ENCODE results near the gene RNF223. TPM values are rescaled to one million over a fixed set of nuclear protein-coding genes. Genes with fewer than 3 reads are reported as not detected.

The RNF223 gene
- total RNA-seq, 1 experiment from 2014 or later: 6.3 TPM

GRCh38 chr1:1122981-1123480, 48.9 kb upstream of the RNF223 start:
- Histone ChIP-seq H3K9me2 (ENCODE audit: insufficient read depth) (no peaks in the 10 kb centered on the region), H3K27me3 (ENCODE audit: insufficient read depth, low read length) (no peaks in the 10 kb centered on the region), H3K9ac (ENCODE audit: low read length) (no peak overlapping the region), H3K36me3 (ENCODE audit: control insufficient read depth in 1 of 2, insufficient read depth in 2 of 2, low read length in 2 of 2) (no peaks in the 10 kb centered on the region), H3K9me3 (ENCODE audit: control insufficient read depth in 1 of 2, insufficient read depth in 1 of 2, low read depth in 1 of 2, low read length in 2 of 2) (peaks cover 0 to 7% of the 10 kb centered on the region in 2 experiments; a peak in 1 of 4 replicates), H3K4me2 (ENCODE audit: low read length) (no peak overlapping the region), H4K20me1 (ENCODE audit: insufficient read depth) (no peaks in the 10 kb centered on the region), H3K4me1 (ENCODE audit: control insufficient read depth in 1 of 2, insufficient read depth in 2 of 2, low read length in 2 of 2) (peaks cover 2 to 10% of the 10 kb centered on the region in 2 experiments; a peak in 3 of 4 replicates), H3K4me3 (replicated peaks in 1 of 2; ENCODE audit: low read depth in 1 of 2, low read length in 2 of 2) (no peak overlapping the region), H3K79me2 (ENCODE audit: insufficient read depth, low read length) (no peaks in the 10 kb centered on the region), H2AFZ (ENCODE audit: low read depth, low read length, poor library complexity, severe bottlenecking) (no peak overlapping the region), H3K27ac (ENCODE audit: low read depth, low read length) (no peak overlapping the region)
- intact Hi-C loops (cut with micrococcal nuclease): loop anchor here (2.0 kb wide), 3 partner anchors 108 to 168 kb away; no protein-coding TSS in a partner anchor
- ATAC-seq (no peak), DNase-seq (ENCODE audit: low read depth, low spot score) (no peak)
- ChIA-PET RAD21 (ENCODE audit: low non-redundant PET in 1 of 2, low total read pairs in 2 of 2, uncharacterized antibody in 2 of 2, unreplicated experiment in 2 of 2) (interaction anchor here (0.8 to 1.5 kb wide), 9 partner anchors 41 to 169 kb away, joined by 3 to 7 read pairs (median 3); no protein-coding TSS in a partner anchor), CTCF (interaction anchor here (1.0 to 2.0 kb wide), 5 partner anchors 108 to 182 kb away, joined by 3 to 30 read pairs (median 10); no protein-coding TSS in a partner anchor), POLR2A (no interaction called here)
- no peak for TF ChIP-seq CEBPB (IDR thresholded peaks at IDR 0.05; ENCODE audit: low read depth)
- no peak for TF ChIP-seq EGR1 (IDR thresholded peaks at IDR 0.05; ENCODE audit: low read depth)
- no peak for TF ChIP-seq FOSL1 (IDR thresholded peaks at IDR 0.05; ENCODE audit: low read depth)
- no peak for TF ChIP-seq SIN3A (IDR thresholded peaks at IDR 0.05; ENCODE audit: low read depth)
- no peak for TF ChIP-seq POLR2AphosphoS5 (IDR thresholded peaks at IDR 0.05; ENCODE audit: low read depth, low read length)
- no peak for TF ChIP-seq JUND (IDR thresholded peaks at IDR 0.05)
- TF ChIP-seq RAD21 (IDR thresholded peaks at IDR 0.05; ENCODE audit: low read depth): no peak
- no peak for TF ChIP-seq YY1 (IDR thresholded peaks at IDR 0.05; ENCODE audit: extremely low read depth, insufficient replicate concordance, low read depth, low read length)
- no peak for TF ChIP-seq ELF1 (IDR thresholded peaks at IDR 0.05; ENCODE audit: borderline replicate concordance, low read depth)
- no peak for TF ChIP-seq TCF7L2 (IDR thresholded peaks at IDR 0.05; ENCODE audit: borderline replicate concordance, extremely low read depth, insufficient read depth, insufficient read length)
- no peak for TF ChIP-seq CBX3 (IDR thresholded peaks at IDR 0.05; ENCODE audit: low read depth)
- TF ChIP-seq EZH2phosphoT487 (IDR thresholded peaks at IDR 0.05; ENCODE audit: borderline replicate concordance): no peak
- no peak for TF ChIP-seq EZH2 (IDR thresholded peaks at IDR 0.05)
- no peak for TF ChIP-seq ATF3 (IDR thresholded peaks at IDR 0.05)
- no TSS peak for BruUV-seq (replicated peaks)
